SK-N-SH (cell line): Measurements from ENCODE around the gene IL31.

Experiments used
- CTCF ChIP-seq: fragments of 200-600 bp; sonication (generic); IDR thresholded peaks from 2 replicates; pipeline ENCODE4 v1.6.1; 2017; ENCODE audit warnings: antibody characterized with exemption, mild to moderate bottlenecking, moderate library complexity
- FOSL2 ChIP-seq: IDR thresholded peaks from 2 replicates; pipeline ENCODE4 v1.4.0; 2012; ENCODE audit warnings: low read depth, mild to moderate bottlenecking, moderate library complexity, borderline replicate concordance
- NRF1 ChIP-seq: IDR thresholded peaks from 2 replicates; pipeline ENCODE4 v1.6.1; 2012; ENCODE audit warnings: low read depth, mild to moderate bottlenecking, low read length
- REST ChIP-seq: IDR thresholded peaks from 2 replicates; pipeline ENCODE4 v1.6.1; 2012; ENCODE audit warnings: mild to moderate bottlenecking, low read depth, low read length, moderate library complexity
- SIN3A ChIP-seq: IDR thresholded peaks from 2 replicates; pipeline ENCODE4 v1.6.1; 2012; ENCODE audit warnings: low read depth, mild to moderate bottlenecking, low read length, moderate library complexity, borderline replicate concordance
- SMC3 ChIP-seq: IDR thresholded peaks from 2 replicates; pipeline ENCODE4 v1.6.1; 2012; ENCODE audit warnings: low read depth, low read length, improper control_type of control experiment
- TAF1 ChIP-seq: IDR thresholded peaks from 2 replicates; pipeline ENCODE4 v1.6.1; 2012; ENCODE audit warnings: low read depth, mild to moderate bottlenecking, low read length, moderate library complexity, borderline replicate concordance
- YY1 ChIP-seq: IDR thresholded peaks from 2 replicates; pipeline ENCODE4 v1.4.0; 2012; ENCODE audit warnings: low read depth, mild to moderate bottlenecking

- TF ChIP-seq FOSL2 (no peak), CTCF (no peak), SIN3A (no peak), REST (no peak), YY1 (no peak), TAF1 (no peak), SMC3 (no peak), NRF1 (no peak)
These were observed 33.4 kb downstream of the IL31 start for GRCh38 chr12:122140467-122141257.
